Measurements from ENCODE around the gene CFAP77. TPM values are rescaled to one million over a fixed set of nuclear protein-coding genes. Genes with fewer than 3 reads are reported as not detected.

CFAP77 gene
- total and polyA plus RNA-seq, 10 of the 15 experiments (the other 5 are each of a cell fraction or from before 2014, with no cell fraction given): 0.33 TPM; not detected in 9

GRCh38 chr9:132614324-132614723 is 204.3 kb downstream of the CFAP77 start:
- Histone ChIP-seq H3K9ac (ENCODE audit: control insufficient read depth, insufficient read depth, low read length) (no peak overlapping the region), H3K4me1 (ENCODE audit: control insufficient read depth, insufficient read depth, low read length) (no peaks in the 10 kb centered on the region), H4K20me1 (ENCODE audit: control insufficient read depth, insufficient read depth) (no peaks in the 10 kb centered on the region), H3K27me3 (replicated peaks in 1 of 2; ENCODE audit: control insufficient read depth in 2 of 2, insufficient read depth in 2 of 2, low read length in 1 of 2) (no peaks in the 10 kb centered on the region), H3K79me2 (ENCODE audit: control insufficient read depth, insufficient read depth, low read length) (no peaks in the 10 kb centered on the region), H3K4me3 (no peak overlapping the region), H3K9me3 (replicated peaks; ENCODE audit: control insufficient read depth, insufficient read depth, low read length) (no peaks in the 10 kb centered on the region), H3K4me2 (ENCODE audit: control insufficient read depth, insufficient read depth) (no peak overlapping the region), H2AFZ (ENCODE audit: control insufficient read depth, low read depth, low read length) (no peak overlapping the region), H3K27ac (ENCODE audit: control insufficient read depth, insufficient read depth) (no peak overlapping the region), H3K36me3 (ENCODE audit: control insufficient read depth in 2 of 2, insufficient read depth in 2 of 2, low read length in 1 of 2) (peaks cover 10 to 37% of the 10 kb centered on the region in 2 experiments; a peak in 3 of 4 replicates)
- DNase-seq (ENCODE audit: low read depth, low spot score) (no peak), ATAC-seq (no peak), FAIRE-seq (no peak)
- intact Hi-C loops (cut with micrococcal nuclease; ENCODE audit: unreplicated experiment): no loop called here
- ChIA-PET CTCF (no interaction called here), RAD21 (ENCODE audit: unreplicated experiment) (no interaction called here), POLR2A (no interaction called here), SMC1A (ENCODE audit: uncharacterized antibody, unreplicated experiment) (no interaction called here)
- WGBS (ENCODE audit: insufficient coverage, insufficient replicate concordance, low lambda C conversion rate, missing lambda C conversion rate): 82% methylated on average over 6 of the region's 6 CpGs
- no TSS peak for BruUV-seq (replicated peaks)
- in situ Hi-C loops (cut with MboI): no loop called here
- TF ChIP-seq REST (IDR thresholded peaks at IDR 0.05; ENCODE audit: low read depth, low read length) (no peak), RB1 (IDR thresholded peaks at IDR 0.05; ENCODE audit: borderline replicate concordance) (no peak), ZNF592 (IDR thresholded peaks at IDR 0.05) (no peak), KDM1A (IDR thresholded peaks at IDR 0.05; ENCODE audit: borderline replicate concordance) (no peak), DPF2 (IDR thresholded peaks at IDR 0.05) (no peak), BCLAF1 (IDR thresholded peaks at IDR 0.05) (no peak), HDAC2 (IDR thresholded peaks at IDR 0.05) (no peak), ETV6 (conservative IDR thresholded peaks at IDR 0.05 in 1 of 2, IDR thresholded peaks at IDR 0.05 in 1 of 2; ENCODE audit: borderline replicate concordance in 1 of 2, low read depth in 1 of 2) (no peak), ELK1 (IDR thresholded peaks at IDR 0.05; ENCODE audit: low read depth, low read length) (no peak), SKIL (IDR thresholded peaks at IDR 0.05; ENCODE audit: low read depth, poor library complexity, severe bottlenecking) (no peak)
